RWPE1 (cell line): Measurements from ENCODE around the gene TLDC2.
"Not testable (repeated sequence)": the region's sequence is repeated elsewhere in the genome, so short reads cannot be mapped to it uniquely, and the experiment has no call there.

ENCODE experiments used
- CTCF ChIA-PET: fragments of 350-600 bp; sonication (Branson Sonifier 250); formaldehyde crosslinking; extraction: SDS; loops from one replicate; lab custom pipeline; 2021; lab: Yijun Ruan, JAX
- POLR2A ChIA-PET: fragments of 400-600 bp; formaldehyde crosslinking; extraction: SDS; loops from one replicate; lab custom pipeline; 2020; ENCODE audit warnings: antibody characterized with exemption; ENCODE audit not compliant: low non-redundant PET; lab: Yijun Ruan, JAX
- DNase-seq: peaks from one replicate; pipeline ENCODE4 v3.0.0; 2012; ENCODE audit warnings: low spot score
- H3K27ac ChIP-seq: fragments of 450-650 bp; 2 replicates; pipeline ENCODE4 v1.5.1; 2017
- TF ChIP-seq, protein P1 (sequence below): fragments of 450-650 bp; conservative IDR thresholded peaks from 2 replicates; pipeline ENCODE4 v1.5.1; 2017; ENCODE audit warnings: low read depth, mild to moderate bottlenecking

Gene TLDC2

DNA sequence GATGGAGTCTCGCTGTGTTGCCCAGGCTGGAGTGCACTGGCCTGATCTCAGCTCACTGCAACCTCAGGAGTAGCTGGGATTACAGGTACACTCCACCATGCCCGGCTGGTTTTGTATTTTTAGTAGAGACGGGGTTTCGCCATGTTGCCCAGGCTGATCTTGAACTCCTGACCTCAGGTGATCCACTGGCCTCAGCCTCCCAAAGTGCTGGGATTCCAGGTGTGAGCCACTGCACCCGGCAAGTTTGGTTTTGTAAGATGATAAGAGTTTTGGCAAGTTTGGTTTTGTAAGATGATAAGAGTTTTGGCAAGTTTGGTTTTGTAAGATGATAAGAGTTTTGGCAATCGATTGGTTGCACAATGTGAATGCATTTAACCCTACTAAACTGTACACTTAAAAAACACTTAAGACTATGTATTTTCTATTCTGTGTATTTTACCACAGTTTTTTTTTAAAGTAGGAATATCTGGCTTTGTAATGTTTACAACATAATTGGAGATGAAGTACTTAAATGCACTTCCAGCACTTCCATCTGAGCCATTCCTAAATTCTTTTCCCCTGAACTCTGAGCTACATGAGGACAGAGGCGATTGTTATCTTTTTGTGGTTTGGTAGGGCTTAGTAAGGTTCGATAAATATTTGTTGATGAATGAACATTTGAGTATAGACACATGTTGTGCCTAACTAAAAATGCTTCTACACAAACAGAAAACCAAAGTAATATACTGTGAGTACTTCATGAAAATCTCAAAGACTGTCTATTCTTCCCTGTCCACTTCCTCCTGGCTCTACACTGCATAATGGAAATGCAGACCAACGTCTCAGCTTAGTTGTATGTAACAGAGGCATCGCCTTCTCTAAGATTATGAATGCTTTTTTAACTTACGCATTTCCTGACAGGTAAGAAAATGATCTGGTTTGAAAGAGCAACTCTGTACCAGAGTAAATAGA, 56.8 kb downstream of the TLDC2 start:
- TF ChIP-seq, protein P1, sequence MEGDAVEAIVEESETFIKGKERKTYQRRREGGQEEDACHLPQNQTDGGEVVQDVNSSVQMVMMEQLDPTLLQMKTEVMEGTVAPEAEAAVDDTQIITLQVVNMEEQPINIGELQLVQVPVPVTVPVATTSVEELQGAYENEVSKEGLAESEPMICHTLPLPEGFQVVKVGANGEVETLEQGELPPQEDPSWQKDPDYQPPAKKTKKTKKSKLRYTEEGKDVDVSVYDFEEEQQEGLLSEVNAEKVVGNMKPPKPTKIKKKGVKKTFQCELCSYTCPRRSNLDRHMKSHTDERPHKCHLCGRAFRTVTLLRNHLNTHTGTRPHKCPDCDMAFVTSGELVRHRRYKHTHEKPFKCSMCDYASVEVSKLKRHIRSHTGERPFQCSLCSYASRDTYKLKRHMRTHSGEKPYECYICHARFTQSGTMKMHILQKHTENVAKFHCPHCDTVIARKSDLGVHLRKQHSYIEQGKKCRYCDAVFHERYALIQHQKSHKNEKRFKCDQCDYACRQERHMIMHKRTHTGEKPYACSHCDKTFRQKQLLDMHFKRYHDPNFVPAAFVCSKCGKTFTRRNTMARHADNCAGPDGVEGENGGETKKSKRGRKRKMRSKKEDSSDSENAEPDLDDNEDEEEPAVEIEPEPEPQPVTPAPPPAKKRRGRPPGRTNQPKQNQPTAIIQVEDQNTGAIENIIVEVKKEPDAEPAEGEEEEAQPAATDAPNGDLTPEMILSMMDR = no peak
- H3K27ac ChIP-seq = no peak overlapping the region
- ChIA-PET CTCF (interaction anchor here (0.6 to 0.7 kb wide), 3 partner anchors 9 to 13 kb away, joined by 3 to 4 read pairs (median 4); no protein-coding TSS in a partner anchor), POLR2A (no interaction called here)
- DNase-seq = no peak

DNA sequence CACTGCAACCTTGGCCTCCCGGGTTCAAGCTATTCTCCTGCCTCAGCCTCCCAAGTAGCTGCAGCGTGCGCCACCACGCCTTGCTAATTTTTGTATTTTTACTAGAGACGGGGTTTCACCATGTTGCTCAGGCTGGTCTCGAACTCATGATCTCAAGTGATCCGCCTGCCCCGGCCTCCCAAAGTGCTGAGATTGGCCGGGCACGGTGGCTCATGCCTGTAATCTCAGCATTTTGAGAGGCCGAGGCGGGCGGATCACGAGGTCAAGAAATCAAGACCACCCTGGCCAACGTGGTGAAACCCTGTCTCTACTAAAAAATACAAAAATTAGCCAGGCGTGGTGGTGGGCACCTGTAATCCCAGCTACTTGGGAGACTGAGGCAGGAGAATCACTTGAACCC, 57.6 kb downstream of the TLDC2 start:
- DNase-seq, H3K27ac ChIP-seq, POLR2A ChIA-PET: not testable (repeated sequence)
- CTCF ChIA-PET = interaction anchor here (0.7 kb wide), 1 partner anchor 13 kb away, joined by 4 read pairs; no protein-coding TSS in a partner anchor

DNA sequence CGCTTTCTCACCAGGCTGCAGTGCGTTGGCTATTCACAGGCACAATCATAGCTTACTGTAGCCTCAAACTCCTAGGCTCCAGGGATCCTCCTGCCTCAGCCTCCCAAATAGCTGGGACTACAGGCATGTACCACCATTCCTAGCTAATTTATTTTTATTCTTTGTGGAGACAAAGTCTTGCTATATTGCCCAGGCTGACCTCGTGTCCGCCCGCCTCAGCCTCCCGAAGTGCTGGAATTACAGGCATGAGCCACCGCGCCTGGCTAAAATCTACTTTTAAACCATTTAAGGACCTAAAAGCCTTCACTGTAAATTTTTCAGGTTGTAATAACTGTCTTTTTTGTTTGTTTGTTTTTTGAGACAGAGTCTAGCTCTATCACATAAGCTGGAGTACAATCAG, 60.4 kb downstream of the TLDC2 start:
- no peak for DNase-seq
- H3K27ac ChIP-seq = no peak overlapping the region
- CTCF ChIA-PET = interaction anchor here (0.5 kb wide), 1 partner anchor 191 kb away, joined by 5 read pairs; no protein-coding TSS in a partner anchor
- TF ChIP-seq, protein P1 = no peak
- POLR2A ChIA-PET = no interaction called here

DNA sequence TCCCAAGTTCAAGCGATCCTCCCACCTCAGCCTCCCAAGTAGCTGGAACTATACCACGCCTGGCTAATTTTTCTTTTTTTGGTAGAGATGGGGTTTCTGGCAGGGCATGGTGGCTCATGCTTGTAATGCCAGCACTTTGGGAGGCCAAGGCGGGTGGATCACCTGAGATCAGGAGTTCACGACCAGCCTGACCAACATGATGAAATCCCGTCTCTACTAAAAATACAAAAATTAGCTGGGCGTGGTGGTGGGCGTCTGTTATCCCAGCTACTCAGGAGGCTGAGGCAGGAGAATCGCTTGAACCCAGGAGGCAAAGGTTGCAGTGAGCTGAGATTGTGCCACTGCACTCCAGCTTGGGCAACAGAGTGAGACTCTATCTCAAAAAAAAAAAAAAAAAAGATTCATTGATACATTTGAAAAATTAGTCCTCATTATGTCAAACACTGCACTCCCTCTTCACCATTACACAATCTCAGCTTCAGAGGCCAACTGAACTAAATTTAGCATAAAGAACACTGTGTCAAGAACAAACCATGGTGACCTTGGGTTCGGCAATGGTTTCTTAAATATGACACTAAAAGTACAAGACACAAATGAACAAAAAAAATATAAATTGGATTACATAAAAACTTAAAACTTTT, 60.9 kb downstream of the TLDC2 start:
- DNase-seq, H3K27ac ChIP-seq, POLR2A ChIA-PET: not testable (repeated sequence)
- CTCF ChIA-PET = interaction anchor here (0.6 kb wide), 1 partner anchor 117 kb away, joined by 5 read pairs; no protein-coding TSS in a partner anchor

DNA sequence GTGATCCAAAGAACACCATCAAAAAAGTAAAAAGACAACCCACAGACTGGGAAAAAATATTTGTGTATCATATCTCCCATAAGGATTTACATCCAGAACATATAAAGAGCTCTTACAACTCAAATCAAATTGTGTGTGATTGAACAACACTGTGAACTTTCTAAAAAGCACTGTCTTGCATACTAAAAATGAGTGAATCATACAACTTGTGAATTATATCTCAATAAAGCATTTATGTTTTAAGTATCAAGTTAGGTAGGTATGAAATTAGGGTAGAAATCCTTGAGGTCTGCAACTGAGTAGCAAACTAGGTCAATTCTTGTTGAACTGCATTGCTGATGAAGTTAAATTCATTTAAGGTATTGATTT, 61.4 kb downstream of the TLDC2 start:
- TF ChIP-seq, protein P1 = no peak
- no peak overlapping the region for H3K27ac ChIP-seq
- POLR2A ChIA-PET = no interaction called here
- CTCF ChIA-PET = interaction anchor here (0.6 kb wide), 1 partner anchor 118 kb away, joined by 5 read pairs; no protein-coding TSS in a partner anchor
- DNase-seq = no peak

DNA sequence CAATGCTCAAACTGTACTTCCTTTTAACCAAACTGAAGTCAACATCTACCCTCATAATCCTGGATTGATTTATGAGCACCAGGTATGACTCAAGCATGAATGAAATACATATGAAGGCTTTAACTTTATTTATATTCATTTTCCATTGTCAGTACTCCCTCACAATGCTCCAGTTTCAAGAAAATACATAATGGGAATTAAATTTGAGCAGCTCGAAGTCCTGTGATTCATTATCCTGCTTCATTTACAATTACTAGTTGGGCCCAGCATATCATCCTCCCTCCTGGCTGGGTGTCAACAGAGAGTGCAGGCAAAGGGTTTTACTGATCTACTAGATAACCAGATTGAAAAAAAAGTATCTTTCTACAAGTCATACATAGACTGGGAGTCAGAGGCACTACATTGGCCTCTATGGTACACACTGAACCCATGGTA, 65.5 kb downstream of the TLDC2 start:
- peak; percentile 49 for DNase-seq
- TF ChIP-seq, protein P1 = no peak
- ChIA-PET POLR2A (no interaction called here), CTCF (interaction anchor here (0.6 kb wide), 2 partner anchors 31 to 1833 kb away, joined by 3 to 4 read pairs; no protein-coding TSS in a partner anchor)
- H3K27ac ChIP-seq = no peak overlapping the region
